D721Med (cell line): ENCODE data around the gene UFD1.

Experiments used
- DNase-seq: peaks from one replicate; pipeline ENCODE4 v3.0.0; 2011; ENCODE audit warnings: low spot score; ENCODE audit not compliant: insufficient read length
- FAIRE-seq: peaks from 2 replicates; lab custom pipeline; 2011; peaks lifted over from hg19 to GRCh38; lab: Jason Lieb, UNC
- TF ChIP-seq, protein P1 (sequence below): IDR thresholded peaks from 2 replicates; pipeline ENCODE4 v1.5.1; 2012; ENCODE audit warnings: mild to moderate bottlenecking, control low read depth; ENCODE audit not compliant: insufficient read depth; ENCODE audit errors: missing control alignments

Gene UFD1

DNA sequence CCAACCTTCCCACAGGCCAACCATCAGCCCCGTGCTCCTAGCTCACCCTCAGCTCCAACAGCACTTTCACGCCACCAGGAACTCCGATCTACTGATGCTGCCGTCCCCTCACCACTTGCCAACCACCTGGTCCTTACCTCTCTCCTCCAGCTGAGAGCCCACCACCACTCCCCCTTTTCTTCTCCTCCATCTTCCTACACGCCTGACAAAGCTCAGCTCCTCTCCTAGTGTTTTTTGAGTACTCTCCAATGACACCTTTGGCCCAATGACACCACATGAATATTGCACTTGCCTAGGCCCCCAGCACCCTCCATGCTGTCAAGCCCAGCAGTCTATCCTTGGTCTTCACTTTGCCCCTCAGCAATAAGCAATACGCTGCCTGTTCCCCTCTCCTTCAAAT lies 78.1 kb downstream of the UFD1 start:
- DNase-seq = no peak

More for the DNA sequence above, 78.1 kb downstream of the UFD1 start:
- no peak for FAIRE-seq
- TF ChIP-seq, protein P1, sequence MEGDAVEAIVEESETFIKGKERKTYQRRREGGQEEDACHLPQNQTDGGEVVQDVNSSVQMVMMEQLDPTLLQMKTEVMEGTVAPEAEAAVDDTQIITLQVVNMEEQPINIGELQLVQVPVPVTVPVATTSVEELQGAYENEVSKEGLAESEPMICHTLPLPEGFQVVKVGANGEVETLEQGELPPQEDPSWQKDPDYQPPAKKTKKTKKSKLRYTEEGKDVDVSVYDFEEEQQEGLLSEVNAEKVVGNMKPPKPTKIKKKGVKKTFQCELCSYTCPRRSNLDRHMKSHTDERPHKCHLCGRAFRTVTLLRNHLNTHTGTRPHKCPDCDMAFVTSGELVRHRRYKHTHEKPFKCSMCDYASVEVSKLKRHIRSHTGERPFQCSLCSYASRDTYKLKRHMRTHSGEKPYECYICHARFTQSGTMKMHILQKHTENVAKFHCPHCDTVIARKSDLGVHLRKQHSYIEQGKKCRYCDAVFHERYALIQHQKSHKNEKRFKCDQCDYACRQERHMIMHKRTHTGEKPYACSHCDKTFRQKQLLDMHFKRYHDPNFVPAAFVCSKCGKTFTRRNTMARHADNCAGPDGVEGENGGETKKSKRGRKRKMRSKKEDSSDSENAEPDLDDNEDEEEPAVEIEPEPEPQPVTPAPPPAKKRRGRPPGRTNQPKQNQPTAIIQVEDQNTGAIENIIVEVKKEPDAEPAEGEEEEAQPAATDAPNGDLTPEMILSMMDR = no peak
